AG04450 (cell line): Measurements from ENCODE around the gene TEX2. TPM values are rescaled to one million over a fixed set of nuclear protein-coding genes. Genes with fewer than 3 reads are reported as not detected.

Source experiments
- CTCF ChIA-PET: fragments of 300-600, 350-600 bp; formaldehyde crosslinking; extraction: SDS; loops from one replicate; lab custom pipeline; 2022; ENCODE audit warnings: antibody characterized with exemption, inconsistent platforms; lab: Charles Lee
- POLR2A ChIA-PET: fragments of 350-600 bp; formaldehyde crosslinking; extraction: SDS; loops from one replicate; lab custom pipeline; 2021; ENCODE audit warnings: antibody characterized with exemption, inconsistent platforms; lab: Yijun Ruan, JAX
- DNase-seq: peaks from one replicate; pipeline ENCODE4 v3.0.0-alpha.2; 2011; ENCODE audit warnings: low read depth, low spot score
- H3K27ac ChIP-seq: one replicate; pipeline ENCODE4 v1.5.1; 2012; ENCODE audit warnings: low read depth, low read length, control low read depth
- H3K27me3 ChIP-seq: one replicate; pipeline ENCODE4 v1.6.0; 2012; ENCODE audit warnings: low read length; ENCODE audit not compliant: control insufficient read depth, insufficient read depth
- H3K4me3 ChIP-seq: 2 replicates; pipeline ENCODE4 v1.5.1; 2011; ENCODE audit warnings: mild to moderate bottlenecking, low read depth, low read length, control low read depth
- H3K9me3 ChIP-seq: 2 replicates; pipeline ENCODE4 v1.5.1; 2012; ENCODE audit warnings: low read length; ENCODE audit not compliant: control insufficient read depth, insufficient read depth
- polyA plus RNA-seq: library from polyadenylated mRNA; depleted of rRNA; stranded (reverse); fragments of >200 nt; gene quantifications from 2 replicates; pipeline ENCODE4 v1.2.3, GENCODE V29; 2011
- TF ChIP-seq, protein P1 (sequence below): IDR thresholded peaks from 2 replicates; pipeline ENCODE4 v1.5.1; 2011; ENCODE audit warnings: low read depth, low read length, control low read depth, inconsistent platforms

TEX2 gene
- polyA plus RNA-seq, 1 experiment, result 27.9 TPM

DNA sequence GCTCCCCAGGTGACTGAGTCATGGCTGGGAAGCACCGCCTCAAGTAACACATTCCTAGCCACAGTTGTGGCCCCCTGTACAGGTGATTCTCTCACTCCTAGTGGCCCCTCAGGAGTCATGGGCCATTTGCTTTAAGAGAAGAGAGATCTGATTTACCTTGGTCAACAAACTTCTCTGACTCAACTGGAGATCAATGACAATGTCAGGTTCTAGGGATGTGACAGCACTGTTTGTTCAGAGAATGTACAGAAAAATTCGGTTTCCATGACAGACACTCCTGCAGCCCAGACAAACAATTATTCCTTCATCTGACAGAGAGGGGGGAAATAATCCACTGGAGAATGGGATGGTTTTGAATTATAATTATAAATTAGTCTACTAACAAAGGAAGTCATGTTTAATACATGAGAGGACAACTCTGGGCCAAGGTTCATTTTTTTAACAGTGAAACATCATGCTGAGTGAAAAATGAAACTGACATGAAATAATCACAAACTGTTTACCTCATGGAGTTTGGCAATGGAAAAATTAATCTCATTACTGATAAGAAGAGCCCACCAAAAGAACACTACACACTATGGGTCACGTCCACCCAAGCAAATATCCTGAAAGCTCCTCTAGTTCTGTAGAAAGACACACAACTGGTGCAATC is 142.8 kb downstream of the TEX2 start:
- ChIA-PET CTCF (interaction anchor here (1.3 to 2.8 kb wide), 2 partner anchors 13 to 95 kb away, joined by 6 to 10 read pairs; no protein-coding TSS in a partner anchor), POLR2A (no interaction called here)
- Histone ChIP-seq H3K27me3 (no peaks in the 10 kb centered on the region), H3K27ac (no peak overlapping the region), H3K4me3 (no peak overlapping the region), H3K9me3 (no peaks in the 10 kb centered on the region)
- TF ChIP-seq, protein P1, sequence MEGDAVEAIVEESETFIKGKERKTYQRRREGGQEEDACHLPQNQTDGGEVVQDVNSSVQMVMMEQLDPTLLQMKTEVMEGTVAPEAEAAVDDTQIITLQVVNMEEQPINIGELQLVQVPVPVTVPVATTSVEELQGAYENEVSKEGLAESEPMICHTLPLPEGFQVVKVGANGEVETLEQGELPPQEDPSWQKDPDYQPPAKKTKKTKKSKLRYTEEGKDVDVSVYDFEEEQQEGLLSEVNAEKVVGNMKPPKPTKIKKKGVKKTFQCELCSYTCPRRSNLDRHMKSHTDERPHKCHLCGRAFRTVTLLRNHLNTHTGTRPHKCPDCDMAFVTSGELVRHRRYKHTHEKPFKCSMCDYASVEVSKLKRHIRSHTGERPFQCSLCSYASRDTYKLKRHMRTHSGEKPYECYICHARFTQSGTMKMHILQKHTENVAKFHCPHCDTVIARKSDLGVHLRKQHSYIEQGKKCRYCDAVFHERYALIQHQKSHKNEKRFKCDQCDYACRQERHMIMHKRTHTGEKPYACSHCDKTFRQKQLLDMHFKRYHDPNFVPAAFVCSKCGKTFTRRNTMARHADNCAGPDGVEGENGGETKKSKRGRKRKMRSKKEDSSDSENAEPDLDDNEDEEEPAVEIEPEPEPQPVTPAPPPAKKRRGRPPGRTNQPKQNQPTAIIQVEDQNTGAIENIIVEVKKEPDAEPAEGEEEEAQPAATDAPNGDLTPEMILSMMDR, result no peak
- no peak for DNase-seq

- Histone ChIP-seq H3K9me3 (no peaks in the 10 kb centered on the region), H3K27me3 (no peaks in the 10 kb centered on the region), H3K4me3 (no peak overlapping the region), H3K27ac (no peak overlapping the region)
- TF ChIP-seq, protein P1, result no peak
- ChIA-PET POLR2A (interaction anchor here (0.9 kb wide), 1 partner anchor 11 kb away, joined by 3 read pairs; the partner anchor contains the start of gene ERN1), CTCF (interaction anchor here (0.7 to 1.9 kb wide), 5 partner anchors 14 to 311 kb away, joined by 3 to 12 read pairs (median 4); no protein-coding TSS in a partner anchor)
- no peak for DNase-seq
These were observed 144.8 kb downstream of the TEX2 start for GRCh38 chr17:64117981-64118979.

- Histone ChIP-seq H3K27me3 (no peaks in the 10 kb centered on the region), H3K9me3 (no peaks in the 10 kb centered on the region), H3K27ac (peak overlapping the region; percentile 21), H3K4me3 (no peak overlapping the region)
- TF ChIP-seq, protein P1, result no peak
- ChIA-PET POLR2A (interaction anchor here (0.6 to 1.6 kb wide), 4 partner anchors 14 to 654 kb away, joined by 3 to 16 read pairs (median 3); partner anchors contain the start of gene ERN1), CTCF (interaction anchor here (1.0 to 1.8 kb wide), 5 partner anchors 18 to 93 kb away, joined by 3 to 6 read pairs (median 3); no protein-coding TSS in a partner anchor)
- peak; percentile 65 for DNase-seq
These were observed 147.1 kb downstream of the TEX2 start for GRCh38 chr17:64115822-64116534.

- DNase-seq, result no peak
- Histone ChIP-seq H3K9me3 (no peaks in the 10 kb centered on the region), H3K27me3 (no peaks in the 10 kb centered on the region), H3K4me3 (no peak overlapping the region), H3K27ac (no peak overlapping the region)
- ChIA-PET CTCF (interaction anchor here (0.6 to 1.8 kb wide), 5 partner anchors 18 to 94 kb away, joined by 3 to 6 read pairs (median 4); no protein-coding TSS in a partner anchor), POLR2A (interaction anchor here (0.6 to 1.6 kb wide), 4 partner anchors 15 to 653 kb away, joined by 3 to 16 read pairs (median 3); partner anchors contain the start of gene ERN1)
- TF ChIP-seq, protein P1, result no peak
These were observed 147.9 kb downstream of the TEX2 start for GRCh38 chr17:64115043-64115698.
